Measurements from ENCODE around the gene ETHE1. TPM values are rescaled to one million over a fixed set of nuclear protein-coding genes. Genes with fewer than 3 reads are reported as not detected.

ETHE1 gene
- total and polyA plus RNA-seq, 2 of the 8 experiments (the other 6 are each of a cell fraction or from before 2014, with no cell fraction given), result 19.9 to 96.0 TPM

GRCh38 chr19:43476606-43477005 lies 50.4 kb downstream of the ETHE1 start (continued):
- no peak for TF ChIP-seq CHD7 (IDR thresholded peaks at IDR 0.05; ENCODE audit: insufficient replicate concordance, low read length)
- TF ChIP-seq GABPA (IDR thresholded peaks at IDR 0.05; ENCODE audit: borderline replicate concordance, insufficient read depth, low read length), result no peak
- TF ChIP-seq BRCA1 (IDR thresholded peaks at IDR 0.05; ENCODE audit: low read depth, low read length), result no peak
- no peak for TF ChIP-seq GTF2F1 (IDR thresholded peaks at IDR 0.05; ENCODE audit: borderline replicate concordance, low read depth, low read length)
- no peak for TF ChIP-seq CHD2 (IDR thresholded peaks at IDR 0.05; ENCODE audit: low read length)
- no peak for TF ChIP-seq EP300 (IDR thresholded peaks at IDR 0.05; ENCODE audit: borderline replicate concordance in 1 of 2, low read depth in 2 of 2, low read length in 2 of 2)

All from H1 (cell line).